Lower leg skin (tissue), 4 donors: ENCODE results near the gene CTIF. TPM values are rescaled to one million over a fixed set of nuclear protein-coding genes. Genes with fewer than 3 reads are reported as not detected.

Experiments used
- DNase-seq, 2 donors: peaks; one replicate each; pipeline ENCODE4 v3.0.0-alpha.2; 2019; ENCODE audit warnings: low spot score in 2 of 2
- H3K4me3 ChIP-seq: fragments of 200-600 bp; sonication (generic); 2 replicates; pipeline ENCODE4 v1.5.1; 2017; ENCODE audit warnings: mild to moderate bottlenecking, low read depth; ENCODE audit not compliant: poor library complexity, severe bottlenecking
- POLR2A ChIP-seq, 2 donors: fragments of 450-650 bp; IDR thresholded peaks; one replicate each; pipeline ENCODE4 v1.6.1; 2016 to 2017; ENCODE audit warnings: antibody characterized with exemption in 2 of 2, mild to moderate bottlenecking in 1 of 2, moderate library complexity in 1 of 2
- WGBS, 2 donors: methylation state at CpG; one replicate each; pipeline ENCODE4 v1.1.5; 2018; 5-methylcytosine and 5-hydroxymethylcytosine counted together
- intact Hi-C: fragments of 100-400 bp; cut with DNase I; formaldehyde crosslinking; loops from one replicate; pipeline ENCODE4 v1.15.0; 2023; ENCODE audit warnings: low total_unique reads
- total RNA-seq, 4 donors: library from RNA; depleted of rRNA; stranded (reverse); fragments of >200 nt; gene quantifications; one replicate each; pipeline ENCODE4 v1.1.0, GENCODE V29; 2016
- TF ChIP-seq, protein P1 (sequence below), 3 donors: fragments of 450-650 bp; IDR thresholded peaks; one replicate each; pipeline ENCODE4 v1.5.1; 2016; ENCODE audit warnings: antibody characterized with exemption in 3 of 3, mild to moderate bottlenecking in 3 of 3, moderate library complexity in 2 of 3

CTIF gene
- total RNA-seq, 4 donors from 2014 or later: 22.6 to 44.0 (median 30.2) TPM

DNA sequence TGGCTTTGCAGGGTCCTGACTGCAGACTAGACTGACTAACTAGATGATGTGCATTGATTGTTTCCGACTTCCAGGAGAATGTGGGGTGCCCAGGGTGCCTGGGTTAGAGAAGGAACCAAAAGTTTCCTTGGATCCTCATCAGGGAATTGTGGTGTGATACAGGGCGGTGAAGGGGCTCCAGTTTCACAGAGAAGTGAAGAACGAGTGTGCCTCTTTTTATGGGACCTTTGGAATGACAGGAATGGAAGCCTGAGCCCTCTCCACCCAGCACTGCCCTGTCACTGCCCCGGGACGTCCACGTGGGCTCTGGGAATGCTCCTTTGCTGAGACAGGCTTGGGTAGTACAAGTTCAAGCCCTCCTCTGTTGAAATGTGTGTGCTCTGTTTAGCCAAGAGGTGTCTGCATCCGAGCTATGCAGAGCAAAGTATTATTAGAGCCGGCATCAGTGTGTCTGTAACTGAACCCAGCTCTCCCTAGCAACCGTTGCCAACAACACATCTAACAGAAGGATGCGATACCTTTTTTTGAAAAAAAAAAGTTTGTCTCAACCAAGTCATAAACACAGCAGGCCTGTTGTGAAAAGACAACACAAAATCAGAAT is 228.4 kb downstream of the CTIF start:
- intact Hi-C loops: no loop called here
- no peak for TF ChIP-seq POLR2A (IDR thresholded peaks at IDR 0.05)
- TF ChIP-seq, protein P1, sequence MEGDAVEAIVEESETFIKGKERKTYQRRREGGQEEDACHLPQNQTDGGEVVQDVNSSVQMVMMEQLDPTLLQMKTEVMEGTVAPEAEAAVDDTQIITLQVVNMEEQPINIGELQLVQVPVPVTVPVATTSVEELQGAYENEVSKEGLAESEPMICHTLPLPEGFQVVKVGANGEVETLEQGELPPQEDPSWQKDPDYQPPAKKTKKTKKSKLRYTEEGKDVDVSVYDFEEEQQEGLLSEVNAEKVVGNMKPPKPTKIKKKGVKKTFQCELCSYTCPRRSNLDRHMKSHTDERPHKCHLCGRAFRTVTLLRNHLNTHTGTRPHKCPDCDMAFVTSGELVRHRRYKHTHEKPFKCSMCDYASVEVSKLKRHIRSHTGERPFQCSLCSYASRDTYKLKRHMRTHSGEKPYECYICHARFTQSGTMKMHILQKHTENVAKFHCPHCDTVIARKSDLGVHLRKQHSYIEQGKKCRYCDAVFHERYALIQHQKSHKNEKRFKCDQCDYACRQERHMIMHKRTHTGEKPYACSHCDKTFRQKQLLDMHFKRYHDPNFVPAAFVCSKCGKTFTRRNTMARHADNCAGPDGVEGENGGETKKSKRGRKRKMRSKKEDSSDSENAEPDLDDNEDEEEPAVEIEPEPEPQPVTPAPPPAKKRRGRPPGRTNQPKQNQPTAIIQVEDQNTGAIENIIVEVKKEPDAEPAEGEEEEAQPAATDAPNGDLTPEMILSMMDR (IDR thresholded peaks at IDR 0.05): no peak
- WGBS, 2 donors: 43 to 47% methylated on average over 9 to 10 of the region's 10 CpGs
- no peak overlapping the region for H3K4me3 ChIP-seq
- no peak for DNase-seq

DNA sequence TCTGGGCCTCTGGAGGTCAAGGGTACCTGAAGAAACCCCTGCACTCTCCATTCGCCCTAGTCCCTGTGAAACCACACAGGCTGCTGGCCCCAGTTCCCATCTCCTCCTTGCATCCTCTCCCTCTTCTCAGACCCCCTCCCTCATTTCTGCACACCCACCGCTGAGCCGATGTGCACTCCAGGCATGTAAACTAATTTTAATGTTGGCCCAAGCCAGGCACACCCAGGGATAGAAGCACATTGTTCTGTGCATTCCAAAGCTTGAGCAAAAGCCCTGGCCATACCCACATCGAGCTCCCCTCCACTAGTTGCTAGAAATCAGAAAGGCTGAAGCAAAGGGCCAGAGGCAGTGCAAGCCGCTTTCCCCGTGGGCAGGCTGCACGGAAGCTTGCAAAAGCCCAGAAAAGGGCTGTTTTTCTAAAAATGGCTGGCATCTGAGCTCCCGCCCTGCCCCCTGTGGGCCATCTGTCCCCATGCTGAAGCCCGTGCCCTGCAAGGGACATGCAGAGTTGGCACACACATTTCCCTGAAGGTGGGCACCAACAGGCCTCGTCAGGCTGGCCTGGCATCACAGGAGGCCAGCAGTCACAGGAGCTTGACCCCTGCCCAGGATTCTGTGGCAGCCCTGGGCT is 230.3 kb downstream of the CTIF start:
- 84% methylated on average over 10 of the region's 10 CpGs for whole genome bisulfite sequencing, 2 donors
- TF ChIP-seq, protein P1 (IDR thresholded peaks at IDR 0.05): no peak
- TF ChIP-seq POLR2A (IDR thresholded peaks at IDR 0.05): no peak
- intact Hi-C loops: no loop called here
- no peak for DNase-seq
- H3K4me3 ChIP-seq: no peak overlapping the region

DNA sequence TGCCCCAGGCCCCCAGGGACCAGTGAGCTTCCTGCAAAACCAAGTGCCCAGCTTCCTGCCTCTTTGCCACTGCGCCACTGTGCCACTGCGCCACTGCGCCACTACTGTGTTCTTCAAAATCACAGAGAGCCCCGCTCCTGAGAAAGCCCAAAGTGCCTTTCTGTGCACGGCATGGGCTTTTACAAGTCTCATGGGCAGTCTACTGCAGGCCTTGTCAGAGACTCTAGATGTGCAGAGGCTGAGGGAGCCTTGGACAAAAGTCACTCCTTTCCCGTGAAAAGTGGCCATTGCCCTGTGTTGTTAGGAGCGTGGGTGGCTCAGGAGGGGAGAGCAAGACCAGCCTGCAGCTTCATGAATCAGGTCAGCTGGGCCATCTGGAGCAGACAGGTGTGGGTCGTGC is 231.4 kb downstream of the CTIF start:
- 95 to 96% methylated on average over 8 of the region's 8 CpGs for WGBS, 2 donors
- no peak overlapping the region for H3K4me3 ChIP-seq
- DNase-seq: no peak
- TF ChIP-seq, protein P1 (IDR thresholded peaks at IDR 0.05): no peak
- no peak for TF ChIP-seq POLR2A (IDR thresholded peaks at IDR 0.05)
- intact Hi-C loops: no loop called here

DNA sequence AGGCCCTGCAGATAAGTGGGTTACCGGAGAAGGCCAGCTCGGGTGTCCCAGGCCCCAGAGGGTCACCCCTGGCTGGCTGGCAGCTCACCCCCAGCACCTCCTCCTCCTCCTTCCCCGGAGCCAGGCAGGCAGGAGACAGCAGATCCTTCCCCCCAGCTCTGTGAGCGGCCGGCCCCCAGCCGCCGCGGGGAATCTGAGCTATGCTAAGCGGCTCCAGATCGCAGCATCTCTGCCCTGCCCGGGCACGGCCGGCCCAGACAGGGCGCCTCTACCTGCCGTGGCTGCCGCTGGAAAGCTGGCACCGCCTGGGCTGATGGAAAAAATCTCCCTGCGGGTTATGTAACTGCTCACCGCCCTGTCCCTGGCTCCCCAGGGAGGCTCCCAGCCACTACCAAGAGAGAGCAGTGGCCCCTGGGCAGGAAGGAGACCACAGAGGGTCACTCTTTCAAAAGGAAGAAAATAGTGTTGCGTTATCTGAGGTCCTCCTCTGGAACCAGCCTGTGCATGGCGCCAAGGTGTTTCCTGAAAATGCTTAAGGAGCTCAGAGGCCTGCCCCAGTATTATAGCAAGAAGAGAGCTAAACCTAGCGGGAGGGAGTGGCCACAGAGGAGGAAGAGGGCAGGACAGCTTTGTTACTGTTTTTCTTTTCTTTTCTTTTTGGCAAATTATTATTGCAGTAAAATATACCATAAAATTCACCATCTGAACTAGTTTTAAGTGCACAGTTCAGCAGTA is 233.0 kb downstream of the CTIF start:
- 50 to 54% methylated on average over 12 to 21 of the region's 22 CpGs for WGBS, 2 donors
- TF ChIP-seq, protein P1 (IDR thresholded peaks at IDR 0.05): no peak
- no peak for TF ChIP-seq POLR2A (IDR thresholded peaks at IDR 0.05)
- no peak overlapping the region for H3K4me3 ChIP-seq
- no peak for DNase-seq
- intact Hi-C loops: no loop called here

DNA sequence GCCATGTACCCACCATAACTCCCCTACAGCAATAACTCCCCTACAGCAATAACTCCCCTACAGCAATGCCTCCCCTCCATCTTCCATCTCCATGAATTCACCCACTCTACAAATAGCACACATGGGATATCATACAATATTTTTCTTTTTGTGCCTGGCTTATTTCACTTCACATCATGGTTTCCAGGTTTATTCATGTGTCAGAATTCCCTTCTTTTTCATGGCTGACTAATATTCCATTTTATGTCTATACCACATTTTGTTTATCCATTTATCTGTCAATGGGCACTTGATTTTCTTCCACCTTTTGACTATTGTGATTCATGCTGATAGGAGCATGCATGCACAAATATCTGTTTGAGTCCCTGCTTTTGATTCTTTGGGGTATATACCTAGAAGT is 233.6 kb downstream of the CTIF start:
- H3K4me3 ChIP-seq: no peak overlapping the region
- intact Hi-C loops: no loop called here
- TF ChIP-seq POLR2A (IDR thresholded peaks at IDR 0.05): no peak
- TF ChIP-seq, protein P1 (IDR thresholded peaks at IDR 0.05): no peak
- DNase-seq: no peak
